HepG2 (cell line): Measurements from ENCODE around the gene JAZF1. TPM values are rescaled to one million over a fixed set of nuclear protein-coding genes. Genes with fewer than 3 reads are reported as not detected.

Experiments
- ATAC-seq: fragments of 200-7000 bp; cut with Tn5 transposase; 3 replicates; pipeline ENCODE4 v1.9.1; 2020; ENCODE audit warnings: mild to moderate bottlenecking, moderate library complexity
- BruUV-seq: library from RNA; stranded (reverse); fragments of 400-500 nt; replicated peaks from 2 replicates; lab custom pipeline; 2021; lab: Mats Ljungman, UMichigan
- CTCF ChIA-PET: fragments of 300-600 bp; formaldehyde crosslinking; extraction: SDS; loops from one replicate; lab custom pipeline; 2021; ENCODE audit warnings: low total read pairs, inconsistent platforms, low intra/inter-chr PET ratio; lab: Yijun Ruan, JAX
- POLR2A ChIA-PET: fragments of 350-600 bp; sonication (Branson Sonifier 250); formaldehyde crosslinking; loops from one replicate; lab custom pipeline; 2020; ENCODE audit warnings: antibody characterized with exemption, inconsistent platforms; lab: Yijun Ruan, JAX
- DNase-seq: peaks from one replicate; pipeline ENCODE4 v3.0.0-alpha.2; 2015; ENCODE audit warnings: low spot score
- FAIRE-seq: peaks from 3 replicates; lab custom pipeline; 2011; peaks lifted over from hg19 to GRCh38; lab: Jason Lieb, UNC
- H2AFZ ChIP-seq: one replicate; pipeline ENCODE4 v1.6.1; 2011; ENCODE audit warnings: low read length, inconsistent platforms
- H3K27ac ChIP-seq: fragments of 300-600 bp; 3 replicates; pipeline ENCODE4 v1.8.0; 2011; ENCODE audit warnings: mixed run types, mild to moderate bottlenecking, mixed read lengths, low read length, inconsistent platforms; ENCODE audit not compliant: insufficient read depth; ENCODE audit errors: extremely low read length
- H3K27me3 ChIP-seq, 2 experiments: fragments of 200-600 bp in 1 of 2; 2 replicates in 1 of 2; 3 replicates in 1 of 2; pipeline versions ENCODE4 v1.6.0 to v1.8.0; 2011; ENCODE audit warnings: low read length in 2 of 2, mild to moderate bottlenecking in 2 of 2, moderate library complexity in 2 of 2, inconsistent platforms in 1 of 2; ENCODE audit not compliant: insufficient read depth in 2 of 2, control insufficient read depth in 1 of 2
- H3K36me3 ChIP-seq, 2 experiments: fragments of 200-600 bp in 1 of 2; replicated peaks in 1 of 2; 2 replicates in 1 of 2; 3 replicates in 1 of 2; pipeline versions ENCODE4 v1.5.1 to v1.8.0; 2011; ENCODE audit warnings: low read length in 2 of 2, inconsistent platforms in 1 of 2; ENCODE audit not compliant: insufficient read depth in 2 of 2, control insufficient read depth in 1 of 2
- H3K4me1 ChIP-seq: 2 replicates; pipeline ENCODE4 v1.5.1; 2012; ENCODE audit warnings: low read length, inconsistent platforms; ENCODE audit not compliant: insufficient read depth
- H3K4me2 ChIP-seq: 2 replicates; pipeline ENCODE4 v1.6.0; 2011; ENCODE audit warnings: low read depth, low read length, inconsistent platforms
- H3K4me3 ChIP-seq, 3 experiments: fragments of 200-600 bp in 1 of 3; sonication (generic), shearing (Covaris generic) in 1 of 3; replicated peaks in 1 of 3; 2 replicates each; pipeline ENCODE4 v1.5.1; 2011 to 2016; ENCODE audit warnings: low read length in 3 of 3, inconsistent platforms in 2 of 3, low read depth in 2 of 3, mild to moderate bottlenecking in 2 of 3, control low read depth in 1 of 3, mixed read lengths in 1 of 3; ENCODE audit not compliant: insufficient read depth in 1 of 3
- H3K79me2 ChIP-seq: one replicate; pipeline ENCODE4 v1.6.1; 2011; ENCODE audit warnings: low read length, inconsistent platforms; ENCODE audit not compliant: insufficient read depth
- H3K9ac ChIP-seq: 2 replicates; pipeline ENCODE4 v1.6.0; 2011; ENCODE audit warnings: mild to moderate bottlenecking, low read depth, low read length, inconsistent platforms; ENCODE audit not compliant: insufficient read depth
- H3K9me3 ChIP-seq: 2 replicates; pipeline ENCODE4 v1.5.1; 2012; ENCODE audit warnings: mild to moderate bottlenecking, low read length
- H4K20me1 ChIP-seq: 2 replicates; pipeline ENCODE4 v1.6.0; 2011; ENCODE audit warnings: inconsistent platforms, mild to moderate bottlenecking, low read length, moderate library complexity; ENCODE audit not compliant: insufficient read depth
- CEBPG ChIP-seq: IDR thresholded peaks from 2 replicates; pipeline ENCODE4 v1.6.1; 2016
- DPF2 ChIP-seq: sonication (generic); formaldehyde crosslinking; IDR thresholded peaks from 2 replicates; pipeline ENCODE4 v1.4.0; 2020; ENCODE audit warnings: mild to moderate bottlenecking, low read depth, missing genetic modification reagents, borderline replicate concordance
- GPN1 ChIP-seq: sonication (generic); formaldehyde crosslinking; IDR thresholded peaks from 2 replicates; pipeline ENCODE4 v1.5.1; 2020; ENCODE audit warnings: missing genetic modification reagents, borderline replicate concordance
- HOXD1 ChIP-seq: sonication (generic); formaldehyde crosslinking; IDR thresholded peaks from 2 replicates; pipeline ENCODE4 v1.5.0; 2020; ENCODE audit warnings: missing genetic modification reagents
- MED1 ChIP-seq: sonication (generic); formaldehyde crosslinking; IDR thresholded peaks from 2 replicates; pipeline ENCODE4 v1.4.0; 2020; ENCODE audit warnings: missing genetic modification reagents
- MXI1 ChIP-seq: IDR thresholded peaks from 3 replicates; pipeline ENCODE4 v1.6.1; 2012; ENCODE audit warnings: low read depth, low read length, inconsistent platforms, borderline replicate concordance
- NR2F6 ChIP-seq, 2 experiments: IDR thresholded peaks; 2 replicates each; pipeline ENCODE4 v1.6.1; 2016; ENCODE audit warnings: antibody characterized with exemption in 1 of 2, mild to moderate bottlenecking in 1 of 2
- WIZ ChIP-seq: sonication (generic); formaldehyde crosslinking; IDR thresholded peaks from 2 replicates; pipeline ENCODE4 v1.5.1; 2020; ENCODE audit warnings: mild to moderate bottlenecking, missing genetic modification reagents
- ZNF614 ChIP-seq: IDR thresholded peaks from 2 replicates; pipeline ENCODE4 v1.6.1; 2018; ENCODE audit warnings: missing biosample characterization, missing genetic modification reagents, inconsistent platforms, borderline replicate concordance
- ZNF773 ChIP-seq: sonication (generic); formaldehyde crosslinking; IDR thresholded peaks from 2 replicates; pipeline ENCODE4 v1.4.0; 2020; ENCODE audit warnings: missing genetic modification reagents, borderline replicate concordance
- WGBS: methylation state at CpG from one replicate; pipeline ENCODE4 v1.1.6; 2017; ENCODE audit warnings: low lambda C conversion rate; 5-methylcytosine and 5-hydroxymethylcytosine counted together
- in situ Hi-C: cut with HindIII; loops from 2 replicates; pipeline ENCODE4 v1.10.0; 2017; ENCODE audit warnings: low pct_unique_long_range_greater_than_20kb; ENCODE audit not compliant: extremely low pct_ligation_motif_present
- intact Hi-C: fragments of 100-400 bp; cut with micrococcal nuclease; formaldehyde crosslinking; loops from one replicate; pipeline ENCODE4 v1.10.0; 2022; ENCODE audit not compliant: unreplicated experiment
- polyA plus RNA-seq, 8 experiments: library from polyadenylated mRNA; depleted of rRNA in 3 of 8; stranded (reverse) in 7 of 8; unstranded in 1 of 8; fragments of >200 nt; fragmentation: Illumina TruSeq in 4 of 8; extraction: Trizol in 4 of 8; gene quantifications; 2 replicates each; pipeline versions ENCODE4 v1.2.1 to v1.2.3, GENCODE V29; 2011 to 2016; ENCODE audit warnings: low read depth in 4 of 8, missing spikeins in 1 of 8, mixed read lengths in 1 of 8; ENCODE audit not compliant: insufficient read depth in 1 of 8
- total RNA-seq, 5 experiments: library from RNA; depleted of rRNA; stranded (reverse); fragments of >200 nt; fragmentation: Illumina TruSeq; extraction: Trizol; gene quantifications; 2 replicates each; pipeline ENCODE4 v1.2.3, GENCODE V29; 2016; ENCODE audit warnings: low read depth in 1 of 5
- TF ChIP-seq, protein P1 (sequence below): IDR thresholded peaks from 2 replicates; pipeline ENCODE4 v1.6.1; 2018; ENCODE audit warnings: missing genetic modification reagents
- TF ChIP-seq, protein P2 (sequence below): IDR thresholded peaks from 2 replicates; pipeline ENCODE4 v1.6.1; 2016; ENCODE audit warnings: missing genetic modification reagents, missing compliant biosample characterization
- TF ChIP-seq, protein P3 (sequence below): sonication (generic); formaldehyde crosslinking; IDR thresholded peaks from 2 replicates; pipeline ENCODE4 v1.5.0; 2020; ENCODE audit warnings: missing genetic modification reagents

Gene JAZF1
- total and polyA plus RNA-seq, 2 of the 13 experiments (the other 11 are each of a cell fraction or from before 2014, with no cell fraction given), result not detected

DNA sequence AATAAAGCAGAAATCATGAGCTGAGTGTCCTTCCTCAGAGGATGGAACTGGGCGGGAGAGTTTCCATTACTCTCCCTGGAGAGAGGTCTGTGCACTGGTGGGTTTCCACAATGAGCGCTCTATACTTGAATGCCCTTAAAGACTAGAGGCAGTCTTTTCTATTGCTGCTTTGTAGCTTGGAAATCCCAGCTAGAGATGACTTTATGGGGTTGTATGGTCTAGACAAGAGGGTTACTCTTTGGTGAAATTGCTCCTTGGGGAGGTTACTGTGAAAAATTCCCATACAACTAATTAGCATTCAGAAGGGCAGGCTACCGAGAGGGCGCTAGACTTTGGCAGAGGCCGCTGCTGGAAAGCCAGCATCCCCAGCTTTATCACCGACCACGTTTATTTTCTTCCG is 303.8 kb downstream of the JAZF1 start:
- Histone ChIP-seq H2AFZ (no peak overlapping the region), H4K20me1 (no peaks in the 10 kb centered on the region), H3K9ac (no peak overlapping the region), H3K4me1 (no peaks in the 10 kb centered on the region), H3K79me2 (no peaks in the 10 kb centered on the region), H3K36me3 (no peaks in the 10 kb centered on the region), H3K9me3 (no peaks in the 10 kb centered on the region), H3K4me3 (no peak overlapping the region), H3K27me3 (peaks cover 0 to 41% of the 10 kb centered on the region in 2 experiments; a peak in 4 of 5 replicates), H3K27ac (no peak overlapping the region), H3K4me2 (no peak overlapping the region)
- CTCF ChIA-PET, result no interaction called here
- FAIRE-seq, result no peak
- in situ Hi-C loops (no loop called here), intact Hi-C loops (no loop called here)
- WGBS, result 62% methylated on average over 8 of the region's 8 CpGs
- no peak for DNase-seq
- TF ChIP-seq CEBPG (CRISPR knock-in tag) (no peak), NR2F6 (IDR thresholded peaks at IDR 0.05) (no peak), NR2F6 (CRISPR knock-in tag; IDR thresholded peaks at IDR 0.05) (no peak), WIZ (no peak)
- ATAC-seq, result no peak
- no TSS peak for BruUV-seq
- POLR2A ChIA-PET, result no interaction called here

DNA sequence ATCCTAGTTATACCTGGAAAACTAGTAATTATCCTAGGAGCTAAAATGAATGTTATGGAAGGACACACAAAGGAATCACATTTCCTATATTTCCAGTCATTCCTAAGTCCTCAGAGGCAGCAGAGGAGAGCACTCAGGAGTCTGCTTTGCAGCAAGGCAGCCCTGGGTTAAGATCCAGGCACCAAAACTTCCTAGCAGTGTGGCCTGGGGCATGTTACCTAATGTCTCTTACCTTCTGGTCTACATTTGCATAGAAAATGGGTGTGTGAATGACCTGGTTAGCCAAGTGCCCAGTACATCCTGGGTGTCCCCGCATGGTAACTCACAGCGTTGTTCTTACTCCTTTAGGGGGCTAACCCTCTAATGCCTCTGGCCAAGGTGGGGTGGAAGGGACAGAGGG is 304.8 kb downstream of the JAZF1 start:
- H3K9ac ChIP-seq, result no peak overlapping the region
- no peak overlapping the region for H3K4me3 ChIP-seq
- CTCF ChIA-PET, result no interaction called here
- no peaks in the 10 kb centered on the region for H3K36me3 ChIP-seq
- TF ChIP-seq GPN1 (CRISPR knock-in tag) (no peak), ZNF614 (CRISPR knock-in tag) (no peak), ZNF773 (CRISPR knock-in tag) (no peak), MXI1 (no peak), HOXD1 (CRISPR knock-in tag) (no peak), MED1 (CRISPR knock-in tag) (no peak), DPF2 (CRISPR knock-in tag) (no peak)
- TF ChIP-seq, protein P1, sequence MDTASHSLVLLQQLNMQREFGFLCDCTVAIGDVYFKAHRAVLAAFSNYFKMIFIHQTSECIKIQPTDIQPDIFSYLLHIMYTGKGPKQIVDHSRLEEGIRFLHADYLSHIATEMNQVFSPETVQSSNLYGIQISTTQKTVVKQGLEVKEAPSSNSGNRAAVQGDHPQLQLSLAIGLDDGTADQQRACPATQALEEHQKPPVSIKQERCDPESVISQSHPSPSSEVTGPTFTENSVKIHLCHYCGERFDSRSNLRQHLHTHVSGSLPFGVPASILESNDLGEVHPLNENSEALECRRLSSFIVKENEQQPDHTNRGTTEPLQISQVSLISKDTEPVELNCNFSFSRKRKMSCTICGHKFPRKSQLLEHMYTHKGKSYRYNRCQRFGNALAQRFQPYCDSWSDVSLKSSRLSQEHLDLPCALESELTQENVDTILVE, result no peak
- TF ChIP-seq, protein P2, sequence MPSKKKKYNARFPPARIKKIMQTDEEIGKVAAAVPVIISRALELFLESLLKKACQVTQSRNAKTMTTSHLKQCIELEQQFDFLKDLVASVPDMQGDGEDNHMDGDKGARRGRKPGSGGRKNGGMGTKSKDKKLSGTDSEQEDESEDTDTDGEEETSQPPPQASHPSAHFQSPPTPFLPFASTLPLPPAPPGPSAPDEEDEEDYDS (CRISPR knock-in tag), result no peak
- TF ChIP-seq, protein P3, sequence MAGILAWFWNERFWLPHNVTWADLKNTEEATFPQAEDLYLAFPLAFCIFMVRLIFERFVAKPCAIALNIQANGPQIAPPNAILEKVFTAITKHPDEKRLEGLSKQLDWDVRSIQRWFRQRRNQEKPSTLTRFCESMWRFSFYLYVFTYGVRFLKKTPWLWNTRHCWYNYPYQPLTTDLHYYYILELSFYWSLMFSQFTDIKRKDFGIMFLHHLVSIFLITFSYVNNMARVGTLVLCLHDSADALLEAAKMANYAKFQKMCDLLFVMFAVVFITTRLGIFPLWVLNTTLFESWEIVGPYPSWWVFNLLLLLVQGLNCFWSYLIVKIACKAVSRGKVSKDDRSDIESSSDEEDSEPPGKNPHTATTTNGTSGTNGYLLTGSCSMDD (CRISPR knock-in tag), result no peak
- no peaks in the 10 kb centered on the region for H3K4me1 ChIP-seq
- no peak overlapping the region for H2AFZ ChIP-seq
- DNase-seq, result no peak
- no TSS peak for BruUV-seq
- intact Hi-C loops, result no loop called here
- no peak overlapping the region for H3K27ac ChIP-seq
- POLR2A ChIA-PET, result no interaction called here
- peaks cover 0 to 48% of the 10 kb centered on the region in 2 experiments; a peak in 4 of 5 replicates for H3K27me3 ChIP-seq
- H3K9me3 ChIP-seq, result no peaks in the 10 kb centered on the region
- FAIRE-seq, result no peak
- 6% methylated on average over 2 of the region's 2 CpGs for WGBS
- no peaks in the 10 kb centered on the region for H3K79me2 ChIP-seq
- in situ Hi-C loops, result no loop called here
- ATAC-seq, result no peak
- H3K4me2 ChIP-seq, result no peak overlapping the region
- H4K20me1 ChIP-seq, result no peaks in the 10 kb centered on the region
